Neural cell (in vitro differentiated cells): Measurements from ENCODE around the gene CCDC85C. TPM values are rescaled to one million over a fixed set of nuclear protein-coding genes. Genes with fewer than 3 reads are reported as not detected.

Experiments used
- H2AFZ ChIP-seq: fragments of 200-600, 300-800 bp; sonication (generic), shearing (Covaris generic); 2 replicates; pipeline ENCODE4 v1.6.0; 2014; ENCODE audit warnings: low read depth, mild to moderate bottlenecking, antibody characterized with exemption, low read length, moderate library complexity
- H3F3A ChIP-seq: fragments of 200-600 bp; shearing (Covaris generic); 2 replicates; pipeline ENCODE4 v1.6.1; 2016; ENCODE audit warnings: mild to moderate bottlenecking, moderate library complexity, mixed read lengths, antibody characterized with exemption, low read length; ENCODE audit not compliant: insufficient read depth, poor library complexity, severe bottlenecking
- H3K27ac ChIP-seq: fragments of 200-600, 300-800 bp; sonication (generic), shearing (Covaris generic); 2 replicates; pipeline ENCODE4 v1.5.1; 2014; ENCODE audit warnings: mild to moderate bottlenecking, low read length, moderate library complexity
- H3K27me3 ChIP-seq: fragments of 300-800, 200-600 bp; sonication (generic), shearing (Covaris generic); 2 replicates; pipeline ENCODE4 v1.6.0; 2014; ENCODE audit warnings: mild to moderate bottlenecking, low read depth, low read length, moderate library complexity; ENCODE audit not compliant: insufficient read depth
- H3K36me3 ChIP-seq: fragments of 300-800, 200-600 bp; sonication (generic), shearing (Covaris generic); 2 replicates; pipeline ENCODE4 v1.5.1; 2014; ENCODE audit warnings: mild to moderate bottlenecking, antibody characterized with exemption, low read length, moderate library complexity; ENCODE audit not compliant: insufficient read depth
- H3K4me2 ChIP-seq: fragments of 300-800, 200-600 bp; sonication (generic), shearing (Covaris generic); 2 replicates; pipeline ENCODE4 v1.6.0; 2014; ENCODE audit warnings: mild to moderate bottlenecking, low read length
- H3K4me3 ChIP-seq: fragments of 300-800, 200-600 bp; sonication (generic), shearing (Covaris generic); 2 replicates; pipeline ENCODE4 v1.5.1; 2014; ENCODE audit warnings: mild to moderate bottlenecking, low read length, moderate library complexity
- H3K79me2 ChIP-seq: fragments of 200-600 bp; shearing (Covaris generic); replicated peaks from 2 replicates; pipeline ENCODE4 v1.6.0; 2014; ENCODE audit warnings: mild to moderate bottlenecking, low read length, moderate library complexity; ENCODE audit not compliant: insufficient read depth
- H3K9ac ChIP-seq: fragments of 300-800, 200-600 bp; sonication (generic), shearing (Covaris generic); 2 replicates; pipeline ENCODE4 v1.6.1; 2016; ENCODE audit warnings: mild to moderate bottlenecking, low read length, mixed read lengths
- H3K9me2 ChIP-seq: fragments of 200-600 bp; shearing (Covaris generic); 2 replicates; pipeline ENCODE4 v1.6.1; 2016; ENCODE audit warnings: mild to moderate bottlenecking, low read length, mixed read lengths; ENCODE audit not compliant: insufficient read depth
- H3K9me3 ChIP-seq: fragments of 200-600, 300-800 bp; sonication (generic), shearing (Covaris generic); 2 replicates; pipeline ENCODE4 v1.6.1; 2016; ENCODE audit warnings: mild to moderate bottlenecking, mixed run types, low read length, moderate library complexity, mixed read lengths
- H4K20me1 ChIP-seq: fragments of 200-600 bp; shearing (Covaris generic); 2 replicates; pipeline ENCODE4 v1.6.1; 2016; ENCODE audit warnings: mild to moderate bottlenecking, mixed run types; ENCODE audit not compliant: insufficient read depth
- EP300 ChIP-seq: fragments of 450-650 bp; conservative IDR thresholded peaks from 2 replicates; pipeline ENCODE4 v1.6.1; 2014; ENCODE audit warnings: antibody characterized with exemption, mild to moderate bottlenecking, moderate library complexity; ENCODE audit not compliant: poor library complexity, severe bottlenecking
- EZH2 ChIP-seq: fragments of 200-600, 300-800 bp; shearing (Covaris generic), sonication (generic); IDR thresholded peaks from 2 replicates; pipeline ENCODE4 v1.6.1; 2014; ENCODE audit warnings: antibody characterized with exemption, low read length, borderline replicate concordance, mild to moderate bottlenecking; ENCODE audit not compliant: insufficient read depth, poor library complexity, severe bottlenecking
- MXI1 ChIP-seq: fragments of 450-650 bp; conservative IDR thresholded peaks from 2 replicates; pipeline ENCODE4 v1.6.1; 2014; ENCODE audit warnings: antibody characterized with exemption, mild to moderate bottlenecking; ENCODE audit not compliant: poor library complexity, severe bottlenecking
- POLR2AphosphoS5 ChIP-seq: IDR thresholded peaks from 2 replicates; pipeline ENCODE4 v1.6.1; 2012
- RAD21 ChIP-seq: fragments of 450-650 bp; conservative IDR thresholded peaks from 2 replicates; pipeline ENCODE4 v1.6.1; 2014; ENCODE audit warnings: antibody characterized with exemption, mild to moderate bottlenecking, moderate library complexity
- SMC3 ChIP-seq: fragments of 450-650 bp; conservative IDR thresholded peaks from 2 replicates; pipeline ENCODE4 v1.6.1; 2014; ENCODE audit warnings: antibody characterized with exemption, mild to moderate bottlenecking, moderate library complexity; ENCODE audit not compliant: poor library complexity
- TAF1 ChIP-seq: IDR thresholded peaks from 2 replicates; pipeline ENCODE4 v1.6.1; 2012; ENCODE audit warnings: low read depth
- polyA plus RNA-seq: library from polyadenylated mRNA; depleted of rRNA; stranded (reverse); fragments of >200 nt; gene quantifications from 2 replicates; pipeline ENCODE4 v1.2.3, GENCODE V29; 2014
- TF ChIP-seq, protein P1 (sequence below): fragments of 450-650 bp; IDR thresholded peaks from 2 replicates; pipeline ENCODE4 v1.5.1; 2014; ENCODE audit warnings: antibody characterized with exemption, mild to moderate bottlenecking, moderate library complexity; ENCODE audit not compliant: poor library complexity, severe bottlenecking
- TF ChIP-seq, protein P2 (sequence below): IDR thresholded peaks from 2 replicates; pipeline ENCODE4 v1.6.1; 2012; ENCODE audit warnings: borderline replicate concordance

The CCDC85C gene
- polyA plus RNA-seq, 1 donor from 2014 or later = 24.8 TPM

DNA sequence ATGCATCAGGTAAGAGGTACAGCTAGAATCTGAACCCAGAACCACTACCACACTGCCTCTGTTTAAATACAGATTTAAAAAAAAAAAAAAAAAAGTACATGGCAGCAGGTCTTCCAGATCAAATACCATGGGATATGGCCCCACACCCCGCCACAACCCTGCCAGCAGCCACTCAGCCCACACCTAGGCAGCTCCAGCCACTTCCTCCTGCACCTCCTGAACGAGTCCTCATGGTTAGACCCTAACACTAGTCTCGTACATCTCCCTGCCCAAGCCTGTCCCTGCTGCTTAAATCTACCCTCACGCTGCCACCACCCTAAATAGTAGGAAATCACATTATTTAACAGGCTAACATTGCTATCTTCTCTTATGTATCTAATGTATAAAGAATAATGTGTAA is 135.9 kb downstream of the CCDC85C start (continued):
- TF ChIP-seq SMC3 (no peak), RAD21 (no peak)

DNA sequence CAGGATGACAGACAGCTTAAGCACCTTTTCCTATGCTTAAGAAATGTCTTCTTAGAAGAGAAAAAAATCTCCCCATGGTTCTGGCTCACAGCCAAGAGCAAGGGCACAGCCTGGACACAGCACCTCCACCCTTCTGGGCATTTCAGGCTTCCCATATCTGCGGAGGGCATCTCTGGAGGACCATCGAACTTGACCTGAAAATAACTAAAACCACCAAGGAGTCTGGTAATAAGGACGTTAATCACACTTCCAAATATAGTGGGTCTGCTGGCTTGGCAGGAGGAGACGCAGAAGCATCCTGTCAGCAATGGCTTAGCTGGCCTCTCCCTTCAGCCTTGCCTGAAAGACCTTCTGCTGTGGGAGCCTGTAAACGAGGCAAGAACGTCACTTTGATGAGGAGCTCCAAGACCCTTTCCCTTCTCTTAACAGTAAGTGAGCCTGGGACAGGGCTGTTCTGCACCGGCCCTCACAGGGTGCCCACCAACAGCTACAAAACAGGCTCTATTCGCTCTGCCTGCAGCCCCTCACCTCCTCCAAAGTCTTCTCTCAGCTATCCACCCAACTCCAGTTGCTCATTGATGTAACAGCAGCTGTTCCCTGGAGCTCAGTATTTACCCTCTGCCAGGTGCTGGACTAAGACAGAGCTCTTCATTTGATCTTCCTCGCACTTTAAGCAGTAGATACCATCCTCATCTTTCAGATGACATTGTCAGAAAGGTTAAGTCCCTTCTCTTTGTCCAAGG is 136.5 kb downstream of the CCDC85C start:
- no peak overlapping the region for H3K4me2 ChIP-seq
- H3K9ac ChIP-seq = no peak overlapping the region
- H3K9me2 ChIP-seq = no peaks in the 10 kb centered on the region
- TF ChIP-seq, protein P1, sequence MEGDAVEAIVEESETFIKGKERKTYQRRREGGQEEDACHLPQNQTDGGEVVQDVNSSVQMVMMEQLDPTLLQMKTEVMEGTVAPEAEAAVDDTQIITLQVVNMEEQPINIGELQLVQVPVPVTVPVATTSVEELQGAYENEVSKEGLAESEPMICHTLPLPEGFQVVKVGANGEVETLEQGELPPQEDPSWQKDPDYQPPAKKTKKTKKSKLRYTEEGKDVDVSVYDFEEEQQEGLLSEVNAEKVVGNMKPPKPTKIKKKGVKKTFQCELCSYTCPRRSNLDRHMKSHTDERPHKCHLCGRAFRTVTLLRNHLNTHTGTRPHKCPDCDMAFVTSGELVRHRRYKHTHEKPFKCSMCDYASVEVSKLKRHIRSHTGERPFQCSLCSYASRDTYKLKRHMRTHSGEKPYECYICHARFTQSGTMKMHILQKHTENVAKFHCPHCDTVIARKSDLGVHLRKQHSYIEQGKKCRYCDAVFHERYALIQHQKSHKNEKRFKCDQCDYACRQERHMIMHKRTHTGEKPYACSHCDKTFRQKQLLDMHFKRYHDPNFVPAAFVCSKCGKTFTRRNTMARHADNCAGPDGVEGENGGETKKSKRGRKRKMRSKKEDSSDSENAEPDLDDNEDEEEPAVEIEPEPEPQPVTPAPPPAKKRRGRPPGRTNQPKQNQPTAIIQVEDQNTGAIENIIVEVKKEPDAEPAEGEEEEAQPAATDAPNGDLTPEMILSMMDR = no peak
- TF ChIP-seq TAF1 = no peak
- TF ChIP-seq, protein P2, sequence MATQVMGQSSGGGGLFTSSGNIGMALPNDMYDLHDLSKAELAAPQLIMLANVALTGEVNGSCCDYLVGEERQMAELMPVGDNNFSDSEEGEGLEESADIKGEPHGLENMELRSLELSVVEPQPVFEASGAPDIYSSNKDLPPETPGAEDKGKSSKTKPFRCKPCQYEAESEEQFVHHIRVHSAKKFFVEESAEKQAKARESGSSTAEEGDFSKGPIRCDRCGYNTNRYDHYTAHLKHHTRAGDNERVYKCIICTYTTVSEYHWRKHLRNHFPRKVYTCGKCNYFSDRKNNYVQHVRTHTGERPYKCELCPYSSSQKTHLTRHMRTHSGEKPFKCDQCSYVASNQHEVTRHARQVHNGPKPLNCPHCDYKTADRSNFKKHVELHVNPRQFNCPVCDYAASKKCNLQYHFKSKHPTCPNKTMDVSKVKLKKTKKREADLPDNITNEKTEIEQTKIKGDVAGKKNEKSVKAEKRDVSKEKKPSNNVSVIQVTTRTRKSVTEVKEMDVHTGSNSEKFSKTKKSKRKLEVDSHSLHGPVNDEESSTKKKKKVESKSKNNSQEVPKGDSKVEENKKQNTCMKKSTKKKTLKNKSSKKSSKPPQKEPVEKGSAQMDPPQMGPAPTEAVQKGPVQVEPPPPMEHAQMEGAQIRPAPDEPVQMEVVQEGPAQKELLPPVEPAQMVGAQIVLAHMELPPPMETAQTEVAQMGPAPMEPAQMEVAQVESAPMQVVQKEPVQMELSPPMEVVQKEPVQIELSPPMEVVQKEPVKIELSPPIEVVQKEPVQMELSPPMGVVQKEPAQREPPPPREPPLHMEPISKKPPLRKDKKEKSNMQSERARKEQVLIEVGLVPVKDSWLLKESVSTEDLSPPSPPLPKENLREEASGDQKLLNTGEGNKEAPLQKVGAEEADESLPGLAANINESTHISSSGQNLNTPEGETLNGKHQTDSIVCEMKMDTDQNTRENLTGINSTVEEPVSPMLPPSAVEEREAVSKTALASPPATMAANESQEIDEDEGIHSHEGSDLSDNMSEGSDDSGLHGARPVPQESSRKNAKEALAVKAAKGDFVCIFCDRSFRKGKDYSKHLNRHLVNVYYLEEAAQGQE = no peak
- no peak for TF ChIP-seq EZH2
- no peak for TF ChIP-seq SMC3
- no peak for TF ChIP-seq POLR2AphosphoS5
- TF ChIP-seq MXI1 = no peak
- no peak for TF ChIP-seq EP300
- no peak for TF ChIP-seq RAD21
- no peak overlapping the region for H3K4me3 ChIP-seq
- H4K20me1 ChIP-seq = no peaks in the 10 kb centered on the region
- H3F3A ChIP-seq = no peaks in the 10 kb centered on the region
- H3K9me3 ChIP-seq = no peaks in the 10 kb centered on the region
- no peak overlapping the region for H2AFZ ChIP-seq
- no peaks in the 10 kb centered on the region for H3K36me3 ChIP-seq
- peaks cover 20% of the 10 kb centered on the region for H3K79me2 ChIP-seq
- H3K27ac ChIP-seq = no peak overlapping the region
- no peaks in the 10 kb centered on the region for H3K27me3 ChIP-seq

DNA sequence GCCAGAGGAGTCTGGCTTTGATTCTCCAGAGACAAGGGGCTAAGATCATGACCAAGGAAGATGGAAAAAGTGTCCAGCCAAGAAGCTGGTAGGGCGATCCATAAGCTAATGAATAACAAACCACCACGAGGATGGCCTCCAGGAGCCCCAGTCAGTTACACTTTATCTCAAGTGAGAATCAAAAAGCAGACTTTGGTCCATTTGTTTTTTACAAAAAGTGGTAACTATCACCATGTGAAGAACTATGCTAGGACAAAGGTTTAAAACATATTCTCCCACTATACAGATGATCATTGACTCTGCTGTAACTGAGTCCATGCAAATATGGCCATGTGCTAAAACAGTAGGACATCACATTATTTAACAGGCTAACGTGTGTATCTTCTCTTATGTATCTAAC is 137.2 kb downstream of the CCDC85C start:
- Histone ChIP-seq H3K27ac (no peak overlapping the region), H3K9ac (no peak overlapping the region), H3K4me2 (no peak overlapping the region), H3K9me3 (no peaks in the 10 kb centered on the region), H3K79me2 (peaks cover 20% of the 10 kb centered on the region), H2AFZ (no peak overlapping the region), H3K4me3 (no peak overlapping the region), H3K36me3 (no peaks in the 10 kb centered on the region), H3F3A (no peaks in the 10 kb centered on the region), H3K27me3 (no peaks in the 10 kb centered on the region), H4K20me1 (no peaks in the 10 kb centered on the region), H3K9me2 (no peaks in the 10 kb centered on the region)
- TF ChIP-seq TAF1 = no peak
- no peak for TF ChIP-seq RAD21
- TF ChIP-seq, protein P2 = no peak
- TF ChIP-seq EP300 = no peak
- no peak for TF ChIP-seq POLR2AphosphoS5
- TF ChIP-seq SMC3 = no peak
- no peak for TF ChIP-seq MXI1
- TF ChIP-seq, protein P1 = no peak
- no peak for TF ChIP-seq EZH2
